Measurements from ENCODE around the gene RIIAD1.
A peak's percentile ranks its signal among the peaks of the same experiment; 100 is the strongest.
"Not testable (repeated sequence)": the region's sequence is repeated elsewhere in the genome, so short reads cannot be mapped to it uniquely, and the experiment has no call there.

RIIAD1 gene

GRCh38 chr1:151720974-151721787, at the start of gene RIIAD1:
TSS of gene RIIAD1 (plus strand) at chr1:151721522. CDS start at chr1:151721537, 15 bp downstream.
- peak; percentile 82 for DNase-seq

DNA sequence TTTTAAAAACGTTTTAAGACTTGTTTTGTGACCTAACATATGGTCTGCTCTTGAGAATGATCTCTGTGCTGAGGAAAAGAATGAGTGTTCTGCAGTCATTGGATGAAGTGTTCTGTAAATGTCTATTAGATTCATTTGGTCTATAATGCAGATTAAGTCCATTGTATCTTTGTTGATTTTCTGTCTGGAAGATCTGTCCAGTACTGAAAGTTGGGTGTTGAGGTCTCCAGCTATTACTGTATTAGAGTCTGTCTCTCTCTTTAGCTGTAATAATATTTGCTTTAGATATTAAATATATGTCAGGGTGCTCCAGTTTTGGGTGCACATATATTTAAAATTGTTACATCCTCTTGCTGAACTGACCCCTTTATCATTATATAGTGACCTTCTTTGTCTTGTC, 47.9 kb upstream of the RIIAD1 start:
- DNase-seq: no peak

DNA sequence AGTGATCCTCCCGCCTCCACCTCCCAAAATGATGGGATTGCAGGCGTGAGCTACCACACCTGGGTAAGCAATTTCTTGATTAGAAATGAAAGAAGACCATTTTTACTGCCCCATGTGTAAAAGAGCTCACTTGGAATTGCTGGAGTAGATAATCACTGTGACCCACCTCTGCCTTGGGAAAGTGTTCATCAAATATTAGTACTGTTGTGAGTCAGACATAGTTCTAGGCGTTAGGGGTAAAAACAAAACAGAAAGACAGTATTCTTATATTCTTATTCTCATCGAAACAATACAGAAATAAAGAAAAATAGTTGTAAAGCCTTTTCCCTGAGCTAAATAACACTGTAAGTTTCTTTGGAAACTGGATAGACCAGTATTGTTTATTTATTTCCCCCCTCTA, 40.9 kb upstream of the RIIAD1 start:
- no peak for DNase-seq

DNA sequence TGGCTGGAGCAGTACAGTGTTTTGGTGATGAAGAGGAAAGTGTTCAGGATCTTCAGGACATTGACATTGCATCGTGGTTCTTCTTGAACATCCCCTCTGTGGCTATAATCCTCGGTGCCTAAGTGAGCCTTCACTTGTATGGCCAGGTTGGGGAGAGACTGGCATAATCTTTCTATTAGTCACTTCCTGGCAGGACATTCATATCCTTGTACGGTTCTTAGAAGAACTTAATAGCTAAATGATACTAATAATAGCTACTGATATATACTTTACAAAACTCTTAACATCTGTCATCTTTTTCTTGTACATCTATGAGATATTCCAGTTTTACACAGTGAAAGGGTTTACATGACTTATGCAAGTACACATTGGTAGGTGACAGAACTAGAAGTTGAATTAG, 40.5 kb upstream of the RIIAD1 start:
- peak; percentile 38 for DNase-seq

GRCh38 chr1:151681923-151682322, 39.4 kb upstream of the RIIAD1 start:
- no peak for DNase-seq

DNA sequence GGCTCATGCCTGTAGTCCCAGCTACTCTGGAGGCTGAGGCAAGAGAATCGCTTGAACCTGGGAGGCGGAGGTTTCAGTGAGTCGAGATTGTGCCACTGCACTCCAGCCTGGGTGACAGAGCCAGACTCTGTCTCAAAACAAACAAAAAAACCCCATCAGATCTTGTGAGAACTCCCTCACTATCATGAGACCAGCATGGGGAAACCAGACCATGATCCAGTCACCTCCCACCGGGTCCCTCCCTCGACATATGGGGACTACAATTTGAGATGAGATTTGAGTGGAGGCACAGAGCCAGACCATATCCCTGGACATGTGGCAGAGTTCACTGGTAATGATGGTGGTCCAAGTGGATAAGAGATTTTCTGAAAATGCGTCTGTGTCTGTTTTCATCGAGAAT, 38.4 kb upstream of the RIIAD1 start:
- not testable (repeated sequence) for DNase-seq

GRCh38 chr1:151684128-151684527, 37.2 kb upstream of the RIIAD1 start:
- DNase-seq: no peak

DNA sequence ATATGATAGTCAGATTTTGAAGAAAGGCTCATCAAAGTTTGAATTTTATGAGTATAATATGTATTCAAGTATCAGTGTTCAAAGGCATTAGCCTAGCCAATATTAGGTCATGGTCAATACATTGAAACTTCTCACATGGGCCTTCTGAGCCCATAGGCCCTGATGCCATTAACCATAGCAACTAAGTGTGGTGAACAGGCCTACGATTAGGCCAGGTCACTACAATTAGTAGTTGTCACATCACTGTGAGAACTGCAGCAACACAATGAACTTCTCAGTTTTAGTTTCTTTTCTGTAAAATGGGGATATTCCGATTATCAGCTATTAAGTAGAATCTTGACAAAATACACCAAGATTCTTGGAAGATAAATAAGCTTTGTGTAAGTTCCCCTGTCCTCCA, 34.8 kb upstream of the RIIAD1 start:
- DNase-seq: no peak

DNA sequence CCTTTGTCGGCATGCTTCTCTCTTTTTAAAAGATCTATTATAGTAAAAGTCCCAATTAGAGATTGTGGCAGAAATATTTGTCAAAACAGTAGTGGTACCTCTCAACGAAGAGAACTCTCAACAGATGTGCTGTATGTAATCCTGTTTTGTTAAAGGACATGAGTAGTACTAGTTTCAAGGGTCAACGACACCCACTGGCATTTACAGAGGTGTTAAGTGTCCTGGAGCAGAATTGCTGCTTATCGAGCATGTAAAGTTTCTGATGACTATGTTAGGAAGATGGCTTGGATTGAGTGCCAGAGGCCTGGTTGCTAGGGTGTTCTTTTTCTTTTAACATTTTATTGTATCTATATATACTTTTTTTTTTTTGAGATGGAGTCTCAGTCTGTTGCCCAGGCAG, 31.8 kb upstream of the RIIAD1 start:
- no peak for DNase-seq

- no peak for DNase-seq
Observed at GRCh38 chr1:151692226-151692625, 29.1 kb upstream of the RIIAD1 start.

DNA sequence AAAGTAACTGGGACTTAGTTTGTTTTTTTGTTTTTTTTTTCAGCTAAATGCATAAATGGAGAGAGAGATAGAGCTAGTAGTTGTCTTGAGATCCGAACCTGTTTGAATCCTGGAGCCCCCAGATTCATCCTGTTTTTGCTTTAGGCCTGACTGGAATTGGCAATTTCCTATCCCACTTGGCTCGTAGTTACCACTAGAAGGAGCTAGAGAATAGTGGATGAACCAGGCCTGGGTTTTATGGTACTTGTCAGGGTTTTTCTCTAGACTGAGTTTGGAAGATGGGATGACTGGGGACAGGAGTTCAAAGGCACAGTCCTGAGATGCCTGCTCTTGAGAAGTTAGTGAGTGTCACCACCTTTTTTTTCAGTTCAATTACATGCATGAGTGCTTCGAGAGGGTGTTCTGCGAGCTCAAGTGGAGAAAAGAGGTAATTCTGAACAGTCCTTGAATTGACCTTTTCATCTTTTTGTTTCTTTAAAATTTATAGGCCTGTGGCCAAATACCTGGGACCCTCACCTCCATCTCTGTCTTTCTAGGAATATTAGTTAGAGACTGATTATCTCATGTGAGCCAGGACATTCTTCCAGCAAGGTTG, 28.2 kb upstream of the RIIAD1 start:
- peak; percentile 82 for DNase-seq

- no peak for DNase-seq
Observed at GRCh38 chr1:151701515-151701914, 19.8 kb upstream of the RIIAD1 start.

GRCh38 chr1:151702936-151703335, 18.4 kb upstream of the RIIAD1 start:
- DNase-seq: no peak

DNA sequence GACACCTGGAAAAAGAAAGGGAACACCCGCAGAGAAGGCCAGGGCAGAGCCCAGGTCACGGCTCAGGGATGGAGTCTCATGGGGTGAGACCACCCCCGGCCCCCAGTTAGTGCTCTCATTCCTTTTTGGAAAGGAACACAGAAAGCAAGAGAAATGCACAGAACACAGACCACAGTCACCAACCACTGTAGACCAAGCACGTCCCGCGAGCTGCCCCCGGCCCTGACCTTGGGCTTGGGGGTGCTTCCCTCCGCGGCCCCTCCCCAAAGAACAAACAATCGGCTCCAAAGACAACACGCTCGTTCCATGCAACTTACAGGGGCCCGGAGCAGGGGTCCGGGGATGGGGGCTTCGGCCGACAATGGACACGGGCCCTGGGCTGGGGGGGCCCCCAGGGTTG, 17.5 kb upstream of the RIIAD1 start:
- DNase-seq: no peak

DNA sequence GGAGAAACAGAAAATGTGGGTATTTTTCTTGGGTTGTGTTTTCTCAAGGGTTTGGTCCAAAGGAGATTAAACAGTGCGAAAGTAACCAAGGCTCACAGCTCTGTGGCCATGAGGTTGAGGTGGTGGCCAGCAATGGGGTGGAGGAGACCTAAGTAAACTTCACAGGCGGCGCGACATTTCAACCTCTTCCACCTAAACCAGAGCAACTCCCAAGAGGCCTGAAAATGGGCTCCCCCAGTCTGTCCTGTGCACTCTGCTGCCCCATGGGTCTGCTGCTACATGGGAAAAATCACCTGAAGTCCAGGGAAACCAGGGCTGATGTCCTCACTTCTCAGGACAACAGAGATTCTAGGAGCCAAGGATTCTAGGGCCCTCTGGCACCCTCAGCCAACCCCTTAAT, 17.1 kb upstream of the RIIAD1 start:
- DNase-seq: no peak

GRCh38 chr1:151705146-151705545, 16.2 kb upstream of the RIIAD1 start:
- DNase-seq: no peak

DNA sequence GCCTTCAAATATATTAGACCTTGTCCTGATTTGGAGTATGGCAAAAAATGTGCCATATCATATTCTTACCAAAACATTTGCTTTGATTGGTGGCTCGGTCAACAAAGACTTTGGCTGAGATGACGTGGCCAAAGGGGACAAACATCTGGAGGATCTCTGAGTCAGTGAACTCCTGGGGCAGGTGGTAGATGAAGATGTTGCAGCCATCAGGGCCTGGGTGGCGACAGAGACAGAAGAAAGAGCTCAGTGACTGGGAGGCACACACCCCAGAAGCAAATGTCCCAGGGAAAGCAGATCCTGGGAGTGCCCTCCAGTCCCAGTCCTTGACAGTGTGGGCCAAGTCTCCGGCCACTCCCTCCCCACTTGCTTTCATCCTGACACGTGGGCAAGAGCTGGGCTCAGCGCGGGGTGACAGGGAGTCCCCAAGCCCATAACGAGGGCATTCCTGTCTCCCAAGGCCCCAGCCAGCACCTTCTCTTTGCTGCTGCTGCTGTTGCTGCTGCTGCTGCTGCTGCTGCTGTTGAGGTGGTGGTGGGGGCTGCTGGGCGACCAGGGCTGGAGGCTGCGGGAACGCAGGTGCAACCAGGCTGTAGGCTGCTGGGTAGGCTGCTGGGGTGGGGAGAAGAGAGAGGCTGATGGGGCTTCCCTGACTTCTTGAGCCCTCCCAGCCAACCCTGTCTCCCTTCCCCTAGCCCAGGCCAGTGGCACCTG, 15.4 kb upstream of the RIIAD1 start:
- no peak for DNase-seq

GRCh38 chr1:151706464-151707415, 14.6 kb upstream of the RIIAD1 start:
- no peak for DNase-seq

GRCh38 chr1:151707541-151708065, 13.7 kb upstream of the RIIAD1 start:
- no peak for DNase-seq

- no peak for DNase-seq
Observed at GRCh38 chr1:151708891-151709290, 12.4 kb upstream of the RIIAD1 start.

DNA sequence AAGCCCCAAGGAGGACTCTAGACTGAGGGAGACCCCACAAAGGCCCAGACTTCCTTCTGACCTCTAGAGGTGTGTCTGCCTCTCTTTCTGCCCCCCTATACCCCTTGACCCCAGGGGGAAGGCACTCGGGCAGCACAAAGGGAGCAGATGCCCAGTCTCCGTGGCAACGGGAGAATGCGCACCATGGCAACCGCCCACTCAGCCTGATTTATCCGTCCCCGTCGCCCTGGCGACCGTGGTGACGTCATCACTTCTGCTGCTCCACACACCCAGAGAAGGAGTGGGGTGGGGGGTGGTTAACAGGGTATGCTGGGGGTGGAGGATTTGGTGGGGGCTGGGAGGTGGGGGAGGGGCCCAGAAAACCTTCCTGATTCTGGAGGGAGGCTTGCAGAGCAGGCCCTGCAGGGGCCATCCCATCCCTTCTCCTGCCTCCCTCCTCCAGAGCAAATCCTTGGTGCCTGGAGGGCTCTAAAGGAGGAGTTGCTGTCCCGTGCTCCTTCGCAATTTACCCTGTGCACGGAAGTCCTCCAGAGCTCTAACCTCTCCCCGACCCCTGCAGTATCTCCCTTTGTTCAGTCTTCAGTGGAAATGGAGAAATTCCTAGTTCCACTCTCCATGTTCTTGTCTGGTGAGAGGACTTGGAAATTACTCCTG, 11.0 kb upstream of the RIIAD1 start:
- peak; percentile 79 for DNase-seq
